ENCODE data around the gene PPP1R13B. TPM values are rescaled to one million over a fixed set of nuclear protein-coding genes. Genes with fewer than 3 reads are reported as not detected.

The PPP1R13B gene
- total and polyA plus RNA-seq, 2 experiments from 2014 or later = 9.4 to 20.2 TPM

DNA sequence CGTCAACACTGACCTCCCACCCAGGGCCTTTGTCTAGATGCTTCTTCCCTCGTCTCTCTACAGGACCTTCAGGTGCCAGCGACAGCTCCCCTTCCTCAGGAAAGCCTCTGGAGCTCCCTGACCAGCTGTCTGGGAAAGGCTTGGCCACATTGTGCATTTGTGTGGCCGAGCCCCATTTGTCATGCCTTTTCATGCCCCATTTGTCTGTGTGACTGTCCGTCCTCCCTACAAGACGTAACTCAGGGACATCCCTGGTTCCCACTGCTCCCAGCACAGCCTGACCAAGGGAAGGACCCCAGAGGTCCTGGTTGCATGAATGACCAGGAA lies 107.9 kb downstream of the PPP1R13B start:
- Histone ChIP-seq H3K9me3 (ENCODE audit: low read depth) (no peaks in the 10 kb centered on the region), H3K27ac (no peak overlapping the region), H3K36me3 (replicated peaks; ENCODE audit: insufficient read depth, low read depth) (no peaks in the 10 kb centered on the region), H3K79me2 (no peaks in the 10 kb centered on the region), H3K27me3 (no peaks in the 10 kb centered on the region), H3K4me2 (no peak overlapping the region), H3K4me3 (no peak overlapping the region), H2AFZ (no peak overlapping the region), H3K4me1 (ENCODE audit: insufficient read depth) (no peaks in the 10 kb centered on the region), H4K20me1 (ENCODE audit: insufficient read depth, poor library complexity, severe bottlenecking) (no peaks in the 10 kb centered on the region), H3K9me2 (replicated peaks; ENCODE audit: insufficient read depth) (no peaks in the 10 kb centered on the region)
- over 99% methylated on average over 6 of the region's 6 CpGs for WGBS (ENCODE audit: low lambda C conversion rate, missing lambda C conversion rate)
- TF ChIP-seq, protein P1, sequence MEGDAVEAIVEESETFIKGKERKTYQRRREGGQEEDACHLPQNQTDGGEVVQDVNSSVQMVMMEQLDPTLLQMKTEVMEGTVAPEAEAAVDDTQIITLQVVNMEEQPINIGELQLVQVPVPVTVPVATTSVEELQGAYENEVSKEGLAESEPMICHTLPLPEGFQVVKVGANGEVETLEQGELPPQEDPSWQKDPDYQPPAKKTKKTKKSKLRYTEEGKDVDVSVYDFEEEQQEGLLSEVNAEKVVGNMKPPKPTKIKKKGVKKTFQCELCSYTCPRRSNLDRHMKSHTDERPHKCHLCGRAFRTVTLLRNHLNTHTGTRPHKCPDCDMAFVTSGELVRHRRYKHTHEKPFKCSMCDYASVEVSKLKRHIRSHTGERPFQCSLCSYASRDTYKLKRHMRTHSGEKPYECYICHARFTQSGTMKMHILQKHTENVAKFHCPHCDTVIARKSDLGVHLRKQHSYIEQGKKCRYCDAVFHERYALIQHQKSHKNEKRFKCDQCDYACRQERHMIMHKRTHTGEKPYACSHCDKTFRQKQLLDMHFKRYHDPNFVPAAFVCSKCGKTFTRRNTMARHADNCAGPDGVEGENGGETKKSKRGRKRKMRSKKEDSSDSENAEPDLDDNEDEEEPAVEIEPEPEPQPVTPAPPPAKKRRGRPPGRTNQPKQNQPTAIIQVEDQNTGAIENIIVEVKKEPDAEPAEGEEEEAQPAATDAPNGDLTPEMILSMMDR (IDR thresholded peaks at IDR 0.05; ENCODE audit: poor library complexity) = no peak
- no peak for TF ChIP-seq EZH2 (IDR thresholded peaks at IDR 0.05; ENCODE audit: borderline replicate concordance)
- TF ChIP-seq EZH2phosphoT487 (IDR thresholded peaks at IDR 0.05; ENCODE audit: low read depth, severe bottlenecking, unreplicated experiment) = no peak
- no peak for DNase-seq (ENCODE audit: low spot score)

DNA sequence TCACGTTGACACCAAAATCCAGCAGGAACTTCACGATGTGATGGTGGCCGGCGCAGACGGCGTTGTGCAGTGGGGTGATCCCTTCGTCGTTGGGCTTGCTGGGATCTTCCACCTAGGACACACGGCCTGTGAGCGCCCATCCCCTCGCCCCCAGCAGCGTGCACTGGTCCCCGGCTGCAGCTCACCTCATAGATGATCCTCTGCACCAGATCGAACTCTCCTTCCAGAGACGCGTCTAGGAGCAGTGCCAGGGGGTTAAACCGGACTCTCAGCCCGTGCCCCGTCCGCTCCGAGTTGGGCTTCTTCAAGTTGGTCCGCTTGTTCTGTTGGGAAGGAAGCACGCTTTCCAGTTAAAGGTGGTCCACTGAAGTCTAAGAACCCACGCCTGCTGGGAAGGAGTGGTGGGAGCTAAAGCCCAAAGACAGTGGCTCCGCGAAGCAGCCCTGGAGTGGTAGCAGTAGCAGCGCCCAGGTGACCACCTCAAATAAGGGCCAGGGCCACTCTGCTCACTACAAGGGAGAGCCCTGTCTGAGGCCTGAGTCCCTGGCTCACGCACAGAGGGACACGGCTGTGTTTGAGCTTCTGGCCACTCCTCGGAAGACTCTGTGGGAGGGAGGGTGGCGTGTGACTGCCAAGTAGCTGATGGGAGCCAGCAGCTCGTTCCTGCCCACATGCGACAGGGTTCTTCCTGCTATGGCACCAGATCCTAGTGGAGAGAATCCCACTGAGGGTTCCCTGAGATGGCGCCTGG lies 108.5 kb downstream of the PPP1R13B start:
- no peak overlapping the region for H3K27ac ChIP-seq
- no peaks in the 10 kb centered on the region for H3K36me3 ChIP-seq (replicated peaks; ENCODE audit: insufficient read depth, low read depth)
- no peak for TF ChIP-seq EZH2phosphoT487 (IDR thresholded peaks at IDR 0.05; ENCODE audit: low read depth, severe bottlenecking, unreplicated experiment)
- no peak for TF ChIP-seq EZH2 (IDR thresholded peaks at IDR 0.05; ENCODE audit: borderline replicate concordance)
- TF ChIP-seq, protein P1 (IDR thresholded peaks at IDR 0.05; ENCODE audit: poor library complexity) = no peak
- no peaks in the 10 kb centered on the region for H3K9me2 ChIP-seq (replicated peaks; ENCODE audit: insufficient read depth)
- DNase-seq (ENCODE audit: low spot score) = no peak
- no peak overlapping the region for H2AFZ ChIP-seq
- no peaks in the 10 kb centered on the region for H3K4me1 ChIP-seq (ENCODE audit: insufficient read depth)
- H3K4me2 ChIP-seq = no peak overlapping the region
- no peak overlapping the region for H3K4me3 ChIP-seq
- H3K9me3 ChIP-seq (ENCODE audit: low read depth) = no peaks in the 10 kb centered on the region
- 97% methylated on average over 34 of the region's 34 CpGs for WGBS (ENCODE audit: low lambda C conversion rate, missing lambda C conversion rate)
- H3K27me3 ChIP-seq = no peaks in the 10 kb centered on the region
- no peaks in the 10 kb centered on the region for H3K79me2 ChIP-seq
- no peaks in the 10 kb centered on the region for H4K20me1 ChIP-seq (ENCODE audit: insufficient read depth, poor library complexity, severe bottlenecking)

DNA sequence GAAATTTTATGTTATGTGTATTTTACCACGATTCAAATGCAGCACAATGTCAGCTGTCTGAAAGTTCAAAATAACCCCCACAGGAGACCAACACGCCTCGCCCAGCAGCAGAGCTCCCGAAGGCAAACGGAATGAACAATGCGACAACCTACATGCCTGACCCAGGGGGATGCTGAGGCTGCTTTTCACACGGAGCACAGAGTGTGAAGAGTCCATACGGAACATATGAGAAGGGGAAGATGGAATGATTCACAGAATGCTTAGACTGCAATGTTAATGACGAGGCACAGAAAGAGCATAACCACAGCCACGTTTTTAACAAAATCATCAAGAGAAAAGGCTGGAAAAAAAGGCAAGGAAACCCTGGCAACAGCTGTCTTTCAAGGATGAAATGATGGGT lies 109.2 kb downstream of the PPP1R13B start:
- Histone ChIP-seq H3K4me2 (no peak overlapping the region), H3K4me1 (ENCODE audit: insufficient read depth) (no peaks in the 10 kb centered on the region), H3K36me3 (replicated peaks; ENCODE audit: insufficient read depth, low read depth) (no peaks in the 10 kb centered on the region), H2AFZ (no peak overlapping the region), H3K9me2 (replicated peaks; ENCODE audit: insufficient read depth) (no peaks in the 10 kb centered on the region), H4K20me1 (ENCODE audit: insufficient read depth, poor library complexity, severe bottlenecking) (no peaks in the 10 kb centered on the region), H3K79me2 (no peaks in the 10 kb centered on the region), H3K27me3 (no peaks in the 10 kb centered on the region), H3K27ac (no peak overlapping the region), H3K4me3 (no peak overlapping the region), H3K9me3 (ENCODE audit: low read depth) (no peaks in the 10 kb centered on the region)
- WGBS (ENCODE audit: low lambda C conversion rate, missing lambda C conversion rate) = 90% methylated on average over 10 of the region's 10 CpGs
- DNase-seq (ENCODE audit: low spot score) = no peak
- TF ChIP-seq EZH2 (IDR thresholded peaks at IDR 0.05; ENCODE audit: borderline replicate concordance) = no peak
- no peak for TF ChIP-seq EZH2phosphoT487 (IDR thresholded peaks at IDR 0.05; ENCODE audit: low read depth, severe bottlenecking, unreplicated experiment)
- TF ChIP-seq, protein P1 (IDR thresholded peaks at IDR 0.05; ENCODE audit: poor library complexity) = no peak
